H9 (cell line): ENCODE results near the gene KLRB1. TPM values are rescaled to one million over a fixed set of nuclear protein-coding genes. Genes with fewer than 3 reads are reported as not detected.
"Not testable (repeated sequence)": the region's sequence is repeated elsewhere in the genome, so short reads cannot be mapped to it uniquely, and the experiment has no call there.

ENCODE experiments used
- DNase-seq: peaks from one replicate; pipeline ENCODE4 v3.0.0-alpha.2; 2017
- H2AFZ ChIP-seq: one replicate; pipeline ENCODE4 v1.6.1; 2013; ENCODE audit warnings: mild to moderate bottlenecking, low read length, control low read depth, moderate library complexity
- H2AK5ac ChIP-seq: 2 replicates; pipeline ENCODE4 v1.6.1; 2013; ENCODE audit warnings: low read length, control low read depth, mixed read lengths; ENCODE audit not compliant: insufficient read length
- H2BK120ac ChIP-seq: one replicate; pipeline ENCODE4 v1.6.1; 2013; ENCODE audit warnings: low read depth, mild to moderate bottlenecking, low read length, control low read depth, inconsistent platforms; ENCODE audit not compliant: poor library complexity, severe bottlenecking
- H2BK12ac ChIP-seq: 2 replicates; pipeline ENCODE4 v1.6.1; 2013; ENCODE audit warnings: low read length, control low read depth, mixed read lengths, low read depth; ENCODE audit not compliant: insufficient read length
- H2BK15ac ChIP-seq: 2 replicates; pipeline ENCODE4 v1.6.1; 2013; ENCODE audit warnings: low read depth, low read length, control low read depth
- H2BK20ac ChIP-seq: one replicate; pipeline ENCODE4 v1.6.1; 2013; ENCODE audit warnings: low read depth, mild to moderate bottlenecking, low read length, control low read depth, inconsistent platforms; ENCODE audit not compliant: poor library complexity, severe bottlenecking
- H2BK5ac ChIP-seq: 2 replicates; pipeline ENCODE4 v1.6.1; 2013; ENCODE audit warnings: low read length, control low read depth, mixed read lengths; ENCODE audit not compliant: insufficient read length
- H3K14ac ChIP-seq: 2 replicates; pipeline ENCODE4 v1.6.1; 2013; ENCODE audit warnings: low read length, control low read depth; ENCODE audit not compliant: insufficient read depth
- H3K18ac ChIP-seq: 2 replicates; pipeline ENCODE4 v1.6.1; 2013; ENCODE audit warnings: low read depth, mild to moderate bottlenecking, mixed read lengths, low read length, control low read depth; ENCODE audit not compliant: insufficient read length
- H3K23ac ChIP-seq: 2 replicates; pipeline ENCODE4 v1.6.1; 2013; ENCODE audit warnings: low read length, control low read depth, mixed read lengths, low read depth; ENCODE audit not compliant: insufficient read length
- H3K23me2 ChIP-seq: 2 replicates; pipeline ENCODE4 v1.6.1; 2013; ENCODE audit warnings: low read depth, mild to moderate bottlenecking, mixed read lengths, low read length, control low read depth; ENCODE audit not compliant: insufficient read length, poor library complexity, severe bottlenecking
- H3K27ac ChIP-seq: 2 replicates; pipeline ENCODE4 v1.5.1; 2013; ENCODE audit warnings: low read length, control low read depth, mixed read lengths, low read depth; ENCODE audit not compliant: insufficient read length
- H3K27me3 ChIP-seq: 2 replicates; pipeline ENCODE4 v1.6.1; 2013; ENCODE audit warnings: low read length, control low read depth, inconsistent platforms; ENCODE audit not compliant: insufficient read depth
- H3K4ac ChIP-seq: 2 replicates; pipeline ENCODE4 v1.6.1; 2013; ENCODE audit warnings: low read depth, mild to moderate bottlenecking, control low read depth, inconsistent platforms, low read length, moderate library complexity
- H3K4me1 ChIP-seq: 2 replicates; pipeline ENCODE4 v1.6.1; 2013; ENCODE audit warnings: low read length, control low read depth, inconsistent platforms; ENCODE audit not compliant: insufficient read depth
- H3K4me2 ChIP-seq: 2 replicates; pipeline ENCODE4 v1.6.1; 2013; ENCODE audit warnings: low read length, control low read depth, mixed read lengths; ENCODE audit not compliant: insufficient read length, insufficient read depth
- H3K56ac ChIP-seq: 2 replicates; pipeline ENCODE4 v1.6.1; 2013; ENCODE audit warnings: low read depth, mild to moderate bottlenecking, mixed read lengths, low read length, control low read depth; ENCODE audit not compliant: insufficient read length
- H3K79me1 ChIP-seq: 2 replicates; pipeline ENCODE4 v1.6.1; 2013; ENCODE audit warnings: low read depth, mild to moderate bottlenecking, moderate library complexity, low read length, control low read depth, inconsistent platforms; ENCODE audit not compliant: insufficient read depth, poor library complexity, severe bottlenecking
- H3K79me2 ChIP-seq: 2 replicates; pipeline ENCODE4 v1.6.1; 2013; ENCODE audit warnings: low read length, control low read depth, inconsistent platforms; ENCODE audit not compliant: insufficient read depth
- H3K9ac ChIP-seq: 2 replicates; pipeline ENCODE4 v1.6.1; 2013; ENCODE audit warnings: low read length, control low read depth, mixed read lengths; ENCODE audit not compliant: insufficient read length; ENCODE audit errors: extremely low read depth
- H3K9me3 ChIP-seq: one replicate; pipeline ENCODE4 v1.6.1; 2013; ENCODE audit warnings: low read depth, low read length, inconsistent platforms; ENCODE audit not compliant: control insufficient read depth
- H3T11ph ChIP-seq: one replicate; pipeline ENCODE4 v1.6.1; 2013; ENCODE audit warnings: mild to moderate bottlenecking, low read length, control low read depth, inconsistent platforms
- H4K20me1 ChIP-seq: one replicate; pipeline ENCODE4 v1.6.1; 2013; ENCODE audit not compliant: control insufficient read depth, insufficient read length, insufficient read depth
- H4K5ac ChIP-seq: 2 replicates; pipeline ENCODE4 v1.6.1; 2013; ENCODE audit warnings: low read depth, mild to moderate bottlenecking, mixed read lengths, low read length, control low read depth; ENCODE audit not compliant: insufficient read length
- H4K8ac ChIP-seq: replicated peaks from 2 replicates; pipeline ENCODE4 v1.6.1; 2013; ENCODE audit warnings: low read length, control low read depth, mixed read lengths, low read depth; ENCODE audit not compliant: insufficient read length
- H4K91ac ChIP-seq: 2 replicates; pipeline ENCODE4 v1.6.1; 2013; ENCODE audit warnings: low read depth, mild to moderate bottlenecking, moderate library complexity, mixed read lengths, low read length, control low read depth; ENCODE audit not compliant: insufficient read length
- H3K27ac Mint-ChIP-seq, 3 experiments: 2 replicates in 2 of 3; 3 replicates in 1 of 3; pipeline ENCODE4 v1.8.0; 2020 to 2021; ENCODE audit warnings: mixed read lengths in 3 of 3, mild to moderate bottlenecking in 1 of 3, moderate library complexity in 1 of 3
- H3K27me3 Mint-ChIP-seq: 2 replicates; pipeline ENCODE4 v1.8.0; 2021; ENCODE audit warnings: low read depth, mild to moderate bottlenecking, moderate library complexity, mixed read lengths
- H3K36me3 Mint-ChIP-seq, 3 experiments: 2 replicates in 2 of 3; 3 replicates in 1 of 3; pipeline ENCODE4 v1.8.0; 2020 to 2021; ENCODE audit warnings: low read depth in 3 of 3, mixed read lengths in 3 of 3; ENCODE audit not compliant: insufficient read depth in 1 of 3
- H3K4me1 Mint-ChIP-seq, 2 experiments: 2 replicates each; pipeline ENCODE4 v1.8.0; 2020; ENCODE audit warnings: mixed read lengths in 2 of 2
- H3K4me3 Mint-ChIP-seq, 2 experiments: 2 replicates in 1 of 2; 3 replicates in 1 of 2; pipeline ENCODE4 v1.8.0; 2020 to 2021; ENCODE audit warnings: mild to moderate bottlenecking in 2 of 2, mixed read lengths in 2 of 2, moderate library complexity in 1 of 2
- H3K9me3 Mint-ChIP-seq, 2 experiments: 2 replicates in 1 of 2; 3 replicates in 1 of 2; pipeline ENCODE4 v1.8.0; 2020; ENCODE audit warnings: mild to moderate bottlenecking in 2 of 2, mixed read lengths in 2 of 2, moderate library complexity in 1 of 2
- WGBS: extraction: QIAGEN DNeasy Blood & Tissue Kit; methylation state at CpG from one replicate; pipeline ENCODE4 v1.1.7; 2013; ENCODE audit warnings: missing lambda C conversion rate, low lambda C conversion rate, mixed read lengths; ENCODE audit not compliant: insufficient read length; ENCODE audit errors: extremely low coverage; 5-methylcytosine and 5-hydroxymethylcytosine counted together
- total RNA-seq: library from RNA; stranded (reverse); gene quantifications from 2 replicates; pipeline ENCODE4 v1.2.1, GENCODE V29; 2021

KLRB1 gene
- total RNA-seq, 1 experiment from 2014 or later: 0.15 TPM

- H4K91ac ChIP-seq, H3K27me3 ChIP-seq, H3K4me2 ChIP-seq, H3K23me2 ChIP-seq, H2AK5ac ChIP-seq, H2BK5ac ChIP-seq, H3K9ac ChIP-seq, H3K4me1 ChIP-seq, H3K4me3 Mint-ChIP-seq, DNase-seq, H3K27ac ChIP-seq, H3K18ac ChIP-seq, H4K20me1 ChIP-seq, H2BK12ac ChIP-seq, H2BK20ac ChIP-seq, H3K27ac Mint-ChIP-seq, H3K4me1 Mint-ChIP-seq, H4K8ac ChIP-seq, H2BK120ac ChIP-seq, H2BK15ac ChIP-seq, H3K9me3 Mint-ChIP-seq, H3K14ac ChIP-seq, H4K5ac ChIP-seq, H3K56ac ChIP-seq, H3K79me1 ChIP-seq, H3K4ac ChIP-seq, H3T11ph ChIP-seq, H3K27me3 Mint-ChIP-seq, H3K36me3 Mint-ChIP-seq, H3K79me2 ChIP-seq, H2AFZ ChIP-seq, H3K23ac ChIP-seq, H3K9me3 ChIP-seq: not testable (repeated sequence)
- no CpG with 5 or more reads among the region's 4 CpGs for WGBS
These were observed 62.2 kb downstream of the KLRB1 start for GRCh38 chr12:9545489-9545888.

Other genes starting within 250 kb of the KLRB1 start
- 2.1 and 2.3 TPM in 2 replicates for gene CLEC2D, start 61.8 kb upstream of the KLRB1 start, total RNA-seq
- not detected in 2 replicates for gene CLECL1, start 125.2 kb upstream of the KLRB1 start, total RNA-seq
- not detected in 2 replicates for gene CD69, start 153.0 kb upstream of the KLRB1 start, total RNA-seq
- not detected in 2 replicates for gene KLRF1, start 219.6 kb upstream of the KLRB1 start, total RNA-seq